Measurements from ENCODE around the gene TTC23L. TPM values are rescaled to one million over a fixed set of nuclear protein-coding genes. Genes with fewer than 3 reads are reported as not detected.
A peak's percentile ranks its signal among the peaks of the same experiment; 100 is the strongest.

TTC23L gene
- total RNA-seq, 1 experiment from 2014 or later = 1.9 TPM

DNA sequence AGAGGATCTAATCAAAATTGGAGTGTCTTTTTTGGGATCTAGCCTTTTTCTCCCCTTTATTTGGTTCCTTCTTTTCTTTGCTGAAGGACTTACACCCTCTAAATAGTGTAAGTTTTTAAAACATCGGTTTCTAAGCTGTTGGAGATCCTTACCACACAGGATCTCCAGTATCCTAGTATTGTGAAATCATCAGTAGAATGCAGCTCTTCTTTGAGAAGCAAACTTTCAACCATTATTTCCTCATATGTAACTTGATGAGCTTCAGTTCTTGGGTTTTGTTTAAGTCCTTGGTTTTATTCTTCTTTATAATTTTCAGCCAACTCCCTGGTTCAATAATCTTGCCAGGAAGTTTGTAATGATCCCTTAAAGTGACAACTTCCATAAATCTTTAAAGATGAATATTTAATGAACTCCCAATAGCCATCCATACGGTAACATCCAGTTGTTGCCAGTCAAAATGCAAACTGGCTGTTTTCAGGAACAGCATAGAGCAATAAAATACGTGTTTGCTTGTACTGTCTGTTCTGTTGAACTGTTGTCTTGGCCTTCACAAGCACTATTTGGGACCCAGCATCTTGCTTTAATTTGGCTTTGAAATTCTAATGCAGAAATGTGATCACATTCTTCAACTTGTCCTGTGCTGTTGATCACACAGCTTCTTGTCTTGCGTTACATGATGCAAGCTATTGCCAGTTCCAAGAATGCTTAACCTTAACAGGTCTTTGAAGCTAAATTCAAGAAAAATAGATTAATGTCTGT is 34.8 kb upstream of the TTC23L start:
- Mint-ChIP-seq H3K4me3 (no peak overlapping the region), H3K27me3 (ENCODE audit: low read depth) (no peaks in the 10 kb centered on the region), H3K27ac (peak overlapping the region; percentile 71; the same call in 1 of the 2 replicates), H3K36me3 (peaks cover 73% of the 10 kb centered on the region), H3K4me1 (peaks cover 28% of the 10 kb centered on the region), H3K9me3 (no peaks in the 10 kb centered on the region)
- ChIA-PET CTCF (interaction anchor here (0.7 to 0.8 kb wide), 2 partner anchors 94 to 318 kb away, joined by 3 read pairs; no protein-coding TSS in a partner anchor), POLR2A (no interaction called here)
- DNase-seq (ENCODE audit: low spot score) (no peak), ATAC-seq (no peak)
- TF ChIP-seq TCF7 (CRISPR knock-in tag; IDR thresholded peaks at IDR 0.05; ENCODE audit: low read depth) = no peak
- TF ChIP-seq, protein P1, sequence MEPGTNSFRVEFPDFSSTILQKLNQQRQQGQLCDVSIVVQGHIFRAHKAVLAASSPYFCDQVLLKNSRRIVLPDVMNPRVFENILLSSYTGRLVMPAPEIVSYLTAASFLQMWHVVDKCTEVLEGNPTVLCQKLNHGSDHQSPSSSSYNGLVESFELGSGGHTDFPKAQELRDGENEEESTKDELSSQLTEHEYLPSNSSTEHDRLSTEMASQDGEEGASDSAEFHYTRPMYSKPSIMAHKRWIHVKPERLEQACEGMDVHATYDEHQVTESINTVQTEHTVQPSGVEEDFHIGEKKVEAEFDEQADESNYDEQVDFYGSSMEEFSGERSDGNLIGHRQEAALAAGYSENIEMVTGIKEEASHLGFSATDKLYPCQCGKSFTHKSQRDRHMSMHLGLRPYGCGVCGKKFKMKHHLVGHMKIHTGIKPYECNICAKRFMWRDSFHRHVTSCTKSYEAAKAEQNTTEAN (CRISPR knock-in tag; IDR thresholded peaks at IDR 0.05) = no peak

DNA sequence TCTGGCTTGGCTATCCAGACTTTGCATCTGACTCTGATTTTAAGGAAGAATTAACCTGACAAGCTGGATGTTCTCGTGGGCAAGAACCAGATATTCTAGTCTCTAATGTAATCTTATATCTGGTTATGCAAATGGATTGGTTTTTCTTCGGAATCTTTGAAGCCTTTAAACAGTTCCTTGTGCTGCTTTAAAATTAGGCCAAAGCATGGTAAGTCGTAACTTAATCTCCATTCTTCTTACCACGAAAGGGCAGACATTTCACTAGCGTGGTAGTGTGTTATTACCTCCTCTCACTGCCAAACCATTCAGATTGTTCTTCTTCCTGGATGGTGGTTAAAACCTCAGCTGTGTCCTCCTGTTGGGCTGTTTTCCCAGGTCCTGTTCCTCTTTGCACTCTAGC is 34.1 kb upstream of the TTC23L start:
- DNase-seq (ENCODE audit: low spot score) (no peak), ATAC-seq (no peak)
- H3K27me3 Mint-ChIP-seq (ENCODE audit: low read depth) = no peaks in the 10 kb centered on the region
- TF ChIP-seq, protein P2, sequence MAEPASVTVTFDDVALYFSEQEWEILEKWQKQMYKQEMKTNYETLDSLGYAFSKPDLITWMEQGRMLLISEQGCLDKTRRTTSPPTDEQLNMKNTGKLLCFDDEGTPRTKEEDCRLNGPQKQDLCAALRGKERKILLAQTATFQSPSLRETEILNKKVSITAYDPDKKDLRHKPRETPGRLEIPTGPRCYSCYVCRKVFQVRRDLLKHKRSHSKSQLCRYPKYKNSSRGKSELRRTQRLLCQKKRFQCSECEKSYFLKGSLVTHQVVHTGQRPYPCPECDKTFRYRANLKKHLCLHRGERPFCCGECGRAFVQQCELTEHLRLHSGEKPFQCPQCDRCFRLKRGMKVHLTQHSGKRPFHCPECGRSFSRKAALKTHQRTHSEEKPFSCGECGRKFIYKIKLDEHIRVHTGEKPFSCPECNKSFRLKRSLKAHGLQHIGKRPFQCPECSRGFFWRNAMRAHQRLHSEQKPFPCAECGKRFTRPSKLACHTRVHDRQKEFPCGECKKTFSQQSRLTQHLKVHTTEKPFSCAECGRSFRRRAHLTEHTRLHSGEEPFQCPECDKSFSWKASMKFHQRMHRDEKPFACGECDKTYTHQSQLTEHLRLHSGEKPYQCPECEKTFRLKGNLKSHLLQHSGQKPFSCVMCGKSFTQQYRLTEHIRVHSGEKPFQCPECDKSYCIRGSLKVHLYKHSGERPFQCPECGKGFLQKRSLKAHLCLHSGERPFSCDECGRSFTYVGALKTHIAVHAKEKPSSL (CRISPR knock-in tag; conservative IDR thresholded peaks at IDR 0.05) = no peak
- TF ChIP-seq RORB (CRISPR knock-in tag; IDR thresholded peaks at IDR 0.05) (no peak), FOXP1 (CRISPR knock-in tag; IDR thresholded peaks at IDR 0.05; ENCODE audit: borderline replicate concordance) (no peak), GRHL2 (CRISPR knock-in tag; IDR thresholded peaks at IDR 0.05; ENCODE audit: insufficient replicate concordance, severe bottlenecking) (no peak)
- TF ChIP-seq, protein P3, sequence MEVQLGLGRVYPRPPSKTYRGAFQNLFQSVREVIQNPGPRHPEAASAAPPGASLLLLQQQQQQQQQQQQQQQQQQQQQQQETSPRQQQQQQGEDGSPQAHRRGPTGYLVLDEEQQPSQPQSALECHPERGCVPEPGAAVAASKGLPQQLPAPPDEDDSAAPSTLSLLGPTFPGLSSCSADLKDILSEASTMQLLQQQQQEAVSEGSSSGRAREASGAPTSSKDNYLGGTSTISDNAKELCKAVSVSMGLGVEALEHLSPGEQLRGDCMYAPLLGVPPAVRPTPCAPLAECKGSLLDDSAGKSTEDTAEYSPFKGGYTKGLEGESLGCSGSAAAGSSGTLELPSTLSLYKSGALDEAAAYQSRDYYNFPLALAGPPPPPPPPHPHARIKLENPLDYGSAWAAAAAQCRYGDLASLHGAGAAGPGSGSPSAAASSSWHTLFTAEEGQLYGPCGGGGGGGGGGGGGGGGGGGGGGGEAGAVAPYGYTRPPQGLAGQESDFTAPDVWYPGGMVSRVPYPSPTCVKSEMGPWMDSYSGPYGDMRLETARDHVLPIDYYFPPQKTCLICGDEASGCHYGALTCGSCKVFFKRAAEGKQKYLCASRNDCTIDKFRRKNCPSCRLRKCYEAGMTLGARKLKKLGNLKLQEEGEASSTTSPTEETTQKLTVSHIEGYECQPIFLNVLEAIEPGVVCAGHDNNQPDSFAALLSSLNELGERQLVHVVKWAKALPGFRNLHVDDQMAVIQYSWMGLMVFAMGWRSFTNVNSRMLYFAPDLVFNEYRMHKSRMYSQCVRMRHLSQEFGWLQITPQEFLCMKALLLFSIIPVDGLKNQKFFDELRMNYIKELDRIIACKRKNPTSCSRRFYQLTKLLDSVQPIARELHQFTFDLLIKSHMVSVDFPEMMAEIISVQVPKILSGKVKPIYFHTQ (CRISPR knock-in tag; IDR thresholded peaks at IDR 0.05) = no peak
- TF ChIP-seq, protein P4, sequence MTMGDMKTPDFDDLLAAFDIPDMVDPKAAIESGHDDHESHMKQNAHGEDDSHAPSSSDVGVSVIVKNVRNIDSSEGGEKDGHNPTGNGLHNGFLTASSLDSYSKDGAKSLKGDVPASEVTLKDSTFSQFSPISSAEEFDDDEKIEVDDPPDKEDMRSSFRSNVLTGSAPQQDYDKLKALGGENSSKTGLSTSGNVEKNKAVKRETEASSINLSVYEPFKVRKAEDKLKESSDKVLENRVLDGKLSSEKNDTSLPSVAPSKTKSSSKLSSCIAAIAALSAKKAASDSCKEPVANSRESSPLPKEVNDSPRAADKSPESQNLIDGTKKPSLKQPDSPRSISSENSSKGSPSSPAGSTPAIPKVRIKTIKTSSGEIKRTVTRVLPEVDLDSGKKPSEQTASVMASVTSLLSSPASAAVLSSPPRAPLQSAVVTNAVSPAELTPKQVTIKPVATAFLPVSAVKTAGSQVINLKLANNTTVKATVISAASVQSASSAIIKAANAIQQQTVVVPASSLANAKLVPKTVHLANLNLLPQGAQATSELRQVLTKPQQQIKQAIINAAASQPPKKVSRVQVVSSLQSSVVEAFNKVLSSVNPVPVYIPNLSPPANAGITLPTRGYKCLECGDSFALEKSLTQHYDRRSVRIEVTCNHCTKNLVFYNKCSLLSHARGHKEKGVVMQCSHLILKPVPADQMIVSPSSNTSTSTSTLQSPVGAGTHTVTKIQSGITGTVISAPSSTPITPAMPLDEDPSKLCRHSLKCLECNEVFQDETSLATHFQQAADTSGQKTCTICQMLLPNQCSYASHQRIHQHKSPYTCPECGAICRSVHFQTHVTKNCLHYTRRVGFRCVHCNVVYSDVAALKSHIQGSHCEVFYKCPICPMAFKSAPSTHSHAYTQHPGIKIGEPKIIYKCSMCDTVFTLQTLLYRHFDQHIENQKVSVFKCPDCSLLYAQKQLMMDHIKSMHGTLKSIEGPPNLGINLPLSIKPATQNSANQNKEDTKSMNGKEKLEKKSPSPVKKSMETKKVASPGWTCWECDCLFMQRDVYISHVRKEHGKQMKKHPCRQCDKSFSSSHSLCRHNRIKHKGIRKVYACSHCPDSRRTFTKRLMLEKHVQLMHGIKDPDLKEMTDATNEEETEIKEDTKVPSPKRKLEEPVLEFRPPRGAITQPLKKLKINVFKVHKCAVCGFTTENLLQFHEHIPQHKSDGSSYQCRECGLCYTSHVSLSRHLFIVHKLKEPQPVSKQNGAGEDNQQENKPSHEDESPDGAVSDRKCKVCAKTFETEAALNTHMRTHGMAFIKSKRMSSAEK (CRISPR knock-in tag; IDR thresholded peaks at IDR 0.05; ENCODE audit: borderline replicate concordance) = no peak
- TF ChIP-seq, protein P5, sequence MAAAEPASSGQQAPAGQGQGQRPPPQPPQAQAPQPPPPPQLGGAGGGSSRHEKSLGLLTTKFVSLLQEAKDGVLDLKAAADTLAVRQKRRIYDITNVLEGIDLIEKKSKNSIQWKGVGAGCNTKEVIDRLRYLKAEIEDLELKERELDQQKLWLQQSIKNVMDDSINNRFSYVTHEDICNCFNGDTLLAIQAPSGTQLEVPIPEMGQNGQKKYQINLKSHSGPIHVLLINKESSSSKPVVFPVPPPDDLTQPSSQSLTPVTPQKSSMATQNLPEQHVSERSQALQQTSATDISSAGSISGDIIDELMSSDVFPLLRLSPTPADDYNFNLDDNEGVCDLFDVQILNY (CRISPR knock-in tag; IDR thresholded peaks at IDR 0.05) = no peak
- TF ChIP-seq, protein P6, sequence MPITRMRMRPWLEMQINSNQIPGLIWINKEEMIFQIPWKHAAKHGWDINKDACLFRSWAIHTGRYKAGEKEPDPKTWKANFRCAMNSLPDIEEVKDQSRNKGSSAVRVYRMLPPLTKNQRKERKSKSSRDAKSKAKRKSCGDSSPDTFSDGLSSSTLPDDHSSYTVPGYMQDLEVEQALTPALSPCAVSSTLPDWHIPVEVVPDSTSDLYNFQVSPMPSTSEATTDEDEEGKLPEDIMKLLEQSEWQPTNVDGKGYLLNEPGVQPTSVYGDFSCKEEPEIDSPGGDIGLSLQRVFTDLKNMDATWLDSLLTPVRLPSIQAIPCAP (CRISPR knock-in tag; IDR thresholded peaks at IDR 0.05) = no peak
- TF ChIP-seq, protein P7, sequence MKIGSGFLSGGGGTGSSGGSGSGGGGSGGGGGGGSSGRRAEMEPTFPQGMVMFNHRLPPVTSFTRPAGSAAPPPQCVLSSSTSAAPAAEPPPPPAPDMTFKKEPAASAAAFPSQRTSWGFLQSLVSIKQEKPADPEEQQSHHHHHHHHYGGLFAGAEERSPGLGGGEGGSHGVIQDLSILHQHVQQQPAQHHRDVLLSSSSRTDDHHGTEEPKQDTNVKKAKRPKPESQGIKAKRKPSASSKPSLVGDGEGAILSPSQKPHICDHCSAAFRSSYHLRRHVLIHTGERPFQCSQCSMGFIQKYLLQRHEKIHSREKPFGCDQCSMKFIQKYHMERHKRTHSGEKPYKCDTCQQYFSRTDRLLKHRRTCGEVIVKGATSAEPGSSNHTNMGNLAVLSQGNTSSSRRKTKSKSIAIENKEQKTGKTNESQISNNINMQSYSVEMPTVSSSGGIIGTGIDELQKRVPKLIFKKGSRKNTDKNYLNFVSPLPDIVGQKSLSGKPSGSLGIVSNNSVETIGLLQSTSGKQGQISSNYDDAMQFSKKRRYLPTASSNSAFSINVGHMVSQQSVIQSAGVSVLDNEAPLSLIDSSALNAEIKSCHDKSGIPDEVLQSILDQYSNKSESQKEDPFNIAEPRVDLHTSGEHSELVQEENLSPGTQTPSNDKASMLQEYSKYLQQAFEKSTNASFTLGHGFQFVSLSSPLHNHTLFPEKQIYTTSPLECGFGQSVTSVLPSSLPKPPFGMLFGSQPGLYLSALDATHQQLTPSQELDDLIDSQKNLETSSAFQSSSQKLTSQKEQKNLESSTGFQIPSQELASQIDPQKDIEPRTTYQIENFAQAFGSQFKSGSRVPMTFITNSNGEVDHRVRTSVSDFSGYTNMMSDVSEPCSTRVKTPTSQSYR (CRISPR knock-in tag; IDR thresholded peaks at IDR 0.05) = no peak
- ChIA-PET CTCF (no interaction called here), POLR2A (no interaction called here)
- no peak overlapping the region for H3K4me3 Mint-ChIP-seq
- H3K27ac Mint-ChIP-seq = peak overlapping the region; percentile 71
- H3K4me1 Mint-ChIP-seq = peaks cover 28% of the 10 kb centered on the region
- no peaks in the 10 kb centered on the region for H3K9me3 Mint-ChIP-seq
- H3K36me3 Mint-ChIP-seq = peaks cover 66% of the 10 kb centered on the region
